Activated CD8-positive, alpha-beta T cell treated with anti-CD3 and anti-CD28 coated beads for 36 hours (primary cell): ENCODE data around the gene PLAC8L1. TPM values are rescaled to one million over a fixed set of nuclear protein-coding genes. Genes with fewer than 3 reads are reported as not detected.

ENCODE experiments used
- total RNA-seq, 2 experiments: library from RNA; stranded (reverse); gene quantifications; one replicate each; pipeline ENCODE4 v1.2.3, GENCODE V29; 2021

PLAC8L1 gene
- total RNA-seq, 2 experiments from 2014 or later, result 0.61 TPM; not detected in 1

Other genes starting within 250 kb of the PLAC8L1 start
- not detected for gene GRXCR2, start 232.6 kb downstream of the PLAC8L1 start, total RNA-seq
- not detected for gene SH3RF2, start 169.0 kb downstream of the PLAC8L1 start, total RNA-seq
- 100 to 1,000 TPM; 144 to 152 TPM for gene LARS1, start 77.1 kb upstream of the PLAC8L1 start, total RNA-seq
- 10 to 100 TPM; 29.1 to 29.3 TPM for gene RBM27, start 98.0 kb upstream of the PLAC8L1 start, total RNA-seq
- not detected for gene POU4F3, start 233.3 kb upstream of the PLAC8L1 start, total RNA-seq